Astrocyte of the cerebellum (primary cell): ENCODE data around the gene NFIA.

ENCODE experiments used
- DNase-seq: peaks from one replicate; pipeline ENCODE4 v3.0.0-alpha.2; 2011; ENCODE audit warnings: low read depth
- H3K4me3 ChIP-seq: 2 replicates; pipeline ENCODE4 v1.5.1; 2011; ENCODE audit warnings: mild to moderate bottlenecking, low read depth, low read length, moderate library complexity
- in situ Hi-C: cut with HindIII; loops from 2 replicates; pipeline ENCODE4 v1.10.0; 2017; ENCODE audit warnings: low sequenced_read_pairs
- TF ChIP-seq, protein P1 (sequence below): IDR thresholded peaks from 2 replicates; pipeline ENCODE4 v1.5.1; 2012; ENCODE audit warnings: low read length, low read depth, moderate library complexity, mild to moderate bottlenecking; ENCODE audit errors: missing control alignments

NFIA gene

GRCh38 chr1:61142726-61143500 is 60.6 kb downstream of the NFIA start:
- in situ Hi-C loops = no loop called here
- H3K4me3 ChIP-seq = no peak overlapping the region
- TF ChIP-seq, protein P1, sequence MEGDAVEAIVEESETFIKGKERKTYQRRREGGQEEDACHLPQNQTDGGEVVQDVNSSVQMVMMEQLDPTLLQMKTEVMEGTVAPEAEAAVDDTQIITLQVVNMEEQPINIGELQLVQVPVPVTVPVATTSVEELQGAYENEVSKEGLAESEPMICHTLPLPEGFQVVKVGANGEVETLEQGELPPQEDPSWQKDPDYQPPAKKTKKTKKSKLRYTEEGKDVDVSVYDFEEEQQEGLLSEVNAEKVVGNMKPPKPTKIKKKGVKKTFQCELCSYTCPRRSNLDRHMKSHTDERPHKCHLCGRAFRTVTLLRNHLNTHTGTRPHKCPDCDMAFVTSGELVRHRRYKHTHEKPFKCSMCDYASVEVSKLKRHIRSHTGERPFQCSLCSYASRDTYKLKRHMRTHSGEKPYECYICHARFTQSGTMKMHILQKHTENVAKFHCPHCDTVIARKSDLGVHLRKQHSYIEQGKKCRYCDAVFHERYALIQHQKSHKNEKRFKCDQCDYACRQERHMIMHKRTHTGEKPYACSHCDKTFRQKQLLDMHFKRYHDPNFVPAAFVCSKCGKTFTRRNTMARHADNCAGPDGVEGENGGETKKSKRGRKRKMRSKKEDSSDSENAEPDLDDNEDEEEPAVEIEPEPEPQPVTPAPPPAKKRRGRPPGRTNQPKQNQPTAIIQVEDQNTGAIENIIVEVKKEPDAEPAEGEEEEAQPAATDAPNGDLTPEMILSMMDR = no peak
- no peak for DNase-seq

GRCh38 chr1:61143821-61144424 is 61.6 kb downstream of the NFIA start:
- DNase-seq = no peak
- H3K4me3 ChIP-seq = no peak overlapping the region
- in situ Hi-C loops = no loop called here
- TF ChIP-seq, protein P1 = no peak

- DNase-seq = no peak
- TF ChIP-seq, protein P1 = no peak
- in situ Hi-C loops = no loop called here
Measured at GRCh38 chr1:61149010-61149860, 66.9 kb downstream of the NFIA start.

GRCh38 chr1:61151565-61151964 is 69.2 kb downstream of the NFIA start:
- in situ Hi-C loops = no loop called here
- H3K4me3 ChIP-seq = no peak overlapping the region
- no peak for DNase-seq
- TF ChIP-seq, protein P1 = no peak

More at GRCh38 chr1:61149010-61149860, 66.9 kb downstream of the NFIA start:
- H3K4me3 ChIP-seq = no peak overlapping the region

GRCh38 chr1:61152066-61152465 is 69.7 kb downstream of the NFIA start:
- no peak overlapping the region for H3K4me3 ChIP-seq
- TF ChIP-seq, protein P1 = no peak
- no peak for DNase-seq
- in situ Hi-C loops = no loop called here

DNA sequence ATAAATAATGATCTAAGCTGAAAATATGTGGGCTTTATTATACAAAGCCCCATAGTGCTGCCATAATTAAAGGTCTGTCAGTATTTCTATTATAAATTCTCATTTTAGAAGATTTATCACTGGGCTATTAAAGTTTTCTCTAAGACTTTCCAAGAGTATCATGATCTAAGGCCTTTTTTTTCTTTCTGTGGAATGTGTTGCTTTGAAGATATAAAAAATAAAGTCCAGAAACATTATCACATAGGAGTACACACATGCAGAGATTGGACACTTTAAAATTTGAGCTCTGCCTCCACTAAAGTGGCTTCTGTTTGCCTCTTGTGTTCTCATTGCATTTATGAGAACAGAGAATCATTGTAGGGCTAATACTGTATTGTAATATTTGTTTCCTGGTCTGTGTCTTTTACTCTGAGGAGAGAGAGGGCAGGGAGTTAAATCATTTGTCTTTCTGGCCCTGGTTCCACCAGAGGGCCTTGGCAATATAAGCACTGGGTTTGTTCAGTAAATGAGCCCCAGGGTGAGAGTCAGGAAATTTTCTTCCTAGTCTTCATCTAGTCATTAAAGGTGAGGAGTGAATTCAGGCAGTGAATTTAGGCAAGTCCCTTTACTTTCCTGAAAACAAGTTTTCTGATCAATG is 70.2 kb downstream of the NFIA start:
- no peak overlapping the region for H3K4me3 ChIP-seq
- DNase-seq = no peak
- TF ChIP-seq, protein P1 = no peak
- in situ Hi-C loops = no loop called here
